ENCODE data around the gene CTBP1. TPM values are rescaled to one million over a fixed set of nuclear protein-coding genes. Genes with fewer than 3 reads are reported as not detected.

Gene CTBP1
- total and polyA plus RNA-seq, 2 experiments from 2014 or later, result 74.0 to 192 TPM

DNA sequence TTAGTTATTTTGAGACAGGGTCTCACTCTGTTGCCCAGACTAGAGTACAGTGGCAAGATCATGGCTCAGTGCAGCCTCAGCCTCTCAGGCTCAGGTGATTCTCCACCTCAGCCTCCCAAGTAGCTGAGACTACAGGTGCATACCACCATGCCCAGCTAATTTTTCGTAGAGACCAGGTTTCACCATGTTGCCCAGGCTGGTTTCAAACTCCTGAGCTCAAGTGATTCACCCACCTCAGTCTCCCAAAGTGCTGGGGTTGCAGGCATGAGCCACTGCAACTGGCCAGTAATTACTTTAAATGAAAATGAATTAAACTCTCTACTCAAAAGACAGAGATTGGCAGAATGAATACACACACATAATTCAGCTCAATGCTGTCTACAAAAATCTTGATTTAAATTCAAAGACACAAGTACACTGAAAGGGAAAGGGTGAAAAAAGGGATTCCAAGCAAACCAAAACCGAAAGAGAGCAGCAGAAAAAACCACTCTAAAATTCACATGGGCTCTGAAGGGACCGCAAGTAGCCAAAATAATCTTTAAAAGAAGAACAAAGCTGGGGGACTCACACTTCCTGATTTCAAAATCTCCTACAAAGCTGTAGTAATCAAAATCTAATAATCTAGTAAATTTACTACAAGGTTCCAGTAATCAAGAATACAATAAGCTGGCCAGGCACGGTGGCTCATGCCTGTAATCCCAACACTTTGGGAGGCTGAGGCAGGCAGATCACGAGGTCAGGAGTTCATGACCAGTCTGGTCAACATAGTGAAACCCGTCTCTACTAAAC is 64.8 kb downstream of the CTBP1 start:
- no peaks in the 10 kb centered on the region for H4K20me1 ChIP-seq (replicated peaks; ENCODE audit: insufficient read depth)
- H3K79me2 ChIP-seq (replicated peaks; ENCODE audit: insufficient read depth), result no peaks in the 10 kb centered on the region
- H3F3A ChIP-seq (replicated peaks; ENCODE audit: low read depth), result no peaks in the 10 kb centered on the region
- no peaks in the 10 kb centered on the region for H3K9me2 ChIP-seq (ENCODE audit: insufficient read depth)
- H3K27ac ChIP-seq (ENCODE audit: low read depth), result no peak overlapping the region
- no peaks in the 10 kb centered on the region for H3K4me1 Mint-ChIP-seq
- no peak for DNase-seq (ENCODE audit: low spot score)
- H3K27me3 Mint-ChIP-seq (ENCODE audit: insufficient read depth, low read depth, poor library complexity), result peaks cover 3% of the 10 kb centered on the region
- no peak overlapping the region for H3K27ac Mint-ChIP-seq
- peaks cover 3% of the 10 kb centered on the region; the same call in 1 of the 3 replicates for H3K36me3 Mint-ChIP-seq (ENCODE audit: low read depth)
- no peak overlapping the region for H2AFZ ChIP-seq
- H3K4me2 ChIP-seq, result no peak overlapping the region
- no peak for TF ChIP-seq STAT1 (IDR thresholded peaks at IDR 0.05; ENCODE audit: unreplicated experiment)
- TF ChIP-seq, protein P1, sequence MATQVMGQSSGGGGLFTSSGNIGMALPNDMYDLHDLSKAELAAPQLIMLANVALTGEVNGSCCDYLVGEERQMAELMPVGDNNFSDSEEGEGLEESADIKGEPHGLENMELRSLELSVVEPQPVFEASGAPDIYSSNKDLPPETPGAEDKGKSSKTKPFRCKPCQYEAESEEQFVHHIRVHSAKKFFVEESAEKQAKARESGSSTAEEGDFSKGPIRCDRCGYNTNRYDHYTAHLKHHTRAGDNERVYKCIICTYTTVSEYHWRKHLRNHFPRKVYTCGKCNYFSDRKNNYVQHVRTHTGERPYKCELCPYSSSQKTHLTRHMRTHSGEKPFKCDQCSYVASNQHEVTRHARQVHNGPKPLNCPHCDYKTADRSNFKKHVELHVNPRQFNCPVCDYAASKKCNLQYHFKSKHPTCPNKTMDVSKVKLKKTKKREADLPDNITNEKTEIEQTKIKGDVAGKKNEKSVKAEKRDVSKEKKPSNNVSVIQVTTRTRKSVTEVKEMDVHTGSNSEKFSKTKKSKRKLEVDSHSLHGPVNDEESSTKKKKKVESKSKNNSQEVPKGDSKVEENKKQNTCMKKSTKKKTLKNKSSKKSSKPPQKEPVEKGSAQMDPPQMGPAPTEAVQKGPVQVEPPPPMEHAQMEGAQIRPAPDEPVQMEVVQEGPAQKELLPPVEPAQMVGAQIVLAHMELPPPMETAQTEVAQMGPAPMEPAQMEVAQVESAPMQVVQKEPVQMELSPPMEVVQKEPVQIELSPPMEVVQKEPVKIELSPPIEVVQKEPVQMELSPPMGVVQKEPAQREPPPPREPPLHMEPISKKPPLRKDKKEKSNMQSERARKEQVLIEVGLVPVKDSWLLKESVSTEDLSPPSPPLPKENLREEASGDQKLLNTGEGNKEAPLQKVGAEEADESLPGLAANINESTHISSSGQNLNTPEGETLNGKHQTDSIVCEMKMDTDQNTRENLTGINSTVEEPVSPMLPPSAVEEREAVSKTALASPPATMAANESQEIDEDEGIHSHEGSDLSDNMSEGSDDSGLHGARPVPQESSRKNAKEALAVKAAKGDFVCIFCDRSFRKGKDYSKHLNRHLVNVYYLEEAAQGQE (IDR thresholded peaks at IDR 0.05; ENCODE audit: unreplicated experiment), result no peak
- TF ChIP-seq, protein P2, sequence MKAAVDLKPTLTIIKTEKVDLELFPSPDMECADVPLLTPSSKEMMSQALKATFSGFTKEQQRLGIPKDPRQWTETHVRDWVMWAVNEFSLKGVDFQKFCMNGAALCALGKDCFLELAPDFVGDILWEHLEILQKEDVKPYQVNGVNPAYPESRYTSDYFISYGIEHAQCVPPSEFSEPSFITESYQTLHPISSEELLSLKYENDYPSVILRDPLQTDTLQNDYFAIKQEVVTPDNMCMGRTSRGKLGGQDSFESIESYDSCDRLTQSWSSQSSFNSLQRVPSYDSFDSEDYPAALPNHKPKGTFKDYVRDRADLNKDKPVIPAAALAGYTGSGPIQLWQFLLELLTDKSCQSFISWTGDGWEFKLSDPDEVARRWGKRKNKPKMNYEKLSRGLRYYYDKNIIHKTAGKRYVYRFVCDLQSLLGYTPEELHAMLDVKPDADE (IDR thresholded peaks at IDR 0.05), result no peak
- TF ChIP-seq EZH2phosphoT487 (IDR thresholded peaks at IDR 0.05; ENCODE audit: unreplicated experiment), result no peak
- no peak for TF ChIP-seq NANOG (IDR thresholded peaks at IDR 0.05; ENCODE audit: borderline replicate concordance)
- TF ChIP-seq EZH2 (IDR thresholded peaks at IDR 0.05; ENCODE audit: low read depth, unreplicated experiment), result no peak
- no peak for TF ChIP-seq CREB1 (CRISPR knock-in tag; IDR thresholded peaks at IDR 0.05; ENCODE audit: low read depth)
- TF ChIP-seq JUNB (IDR thresholded peaks at IDR 0.05; ENCODE audit: unreplicated experiment), result no peak
- no peak for TF ChIP-seq ZNF114 (CRISPR knock-in tag; IDR thresholded peaks at IDR 0.05)
- TF ChIP-seq, protein P3, sequence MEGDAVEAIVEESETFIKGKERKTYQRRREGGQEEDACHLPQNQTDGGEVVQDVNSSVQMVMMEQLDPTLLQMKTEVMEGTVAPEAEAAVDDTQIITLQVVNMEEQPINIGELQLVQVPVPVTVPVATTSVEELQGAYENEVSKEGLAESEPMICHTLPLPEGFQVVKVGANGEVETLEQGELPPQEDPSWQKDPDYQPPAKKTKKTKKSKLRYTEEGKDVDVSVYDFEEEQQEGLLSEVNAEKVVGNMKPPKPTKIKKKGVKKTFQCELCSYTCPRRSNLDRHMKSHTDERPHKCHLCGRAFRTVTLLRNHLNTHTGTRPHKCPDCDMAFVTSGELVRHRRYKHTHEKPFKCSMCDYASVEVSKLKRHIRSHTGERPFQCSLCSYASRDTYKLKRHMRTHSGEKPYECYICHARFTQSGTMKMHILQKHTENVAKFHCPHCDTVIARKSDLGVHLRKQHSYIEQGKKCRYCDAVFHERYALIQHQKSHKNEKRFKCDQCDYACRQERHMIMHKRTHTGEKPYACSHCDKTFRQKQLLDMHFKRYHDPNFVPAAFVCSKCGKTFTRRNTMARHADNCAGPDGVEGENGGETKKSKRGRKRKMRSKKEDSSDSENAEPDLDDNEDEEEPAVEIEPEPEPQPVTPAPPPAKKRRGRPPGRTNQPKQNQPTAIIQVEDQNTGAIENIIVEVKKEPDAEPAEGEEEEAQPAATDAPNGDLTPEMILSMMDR (conservative IDR thresholded peaks at IDR 0.05; ENCODE audit: low read depth in 2 of 2), result no peak
- TF ChIP-seq, protein P4, sequence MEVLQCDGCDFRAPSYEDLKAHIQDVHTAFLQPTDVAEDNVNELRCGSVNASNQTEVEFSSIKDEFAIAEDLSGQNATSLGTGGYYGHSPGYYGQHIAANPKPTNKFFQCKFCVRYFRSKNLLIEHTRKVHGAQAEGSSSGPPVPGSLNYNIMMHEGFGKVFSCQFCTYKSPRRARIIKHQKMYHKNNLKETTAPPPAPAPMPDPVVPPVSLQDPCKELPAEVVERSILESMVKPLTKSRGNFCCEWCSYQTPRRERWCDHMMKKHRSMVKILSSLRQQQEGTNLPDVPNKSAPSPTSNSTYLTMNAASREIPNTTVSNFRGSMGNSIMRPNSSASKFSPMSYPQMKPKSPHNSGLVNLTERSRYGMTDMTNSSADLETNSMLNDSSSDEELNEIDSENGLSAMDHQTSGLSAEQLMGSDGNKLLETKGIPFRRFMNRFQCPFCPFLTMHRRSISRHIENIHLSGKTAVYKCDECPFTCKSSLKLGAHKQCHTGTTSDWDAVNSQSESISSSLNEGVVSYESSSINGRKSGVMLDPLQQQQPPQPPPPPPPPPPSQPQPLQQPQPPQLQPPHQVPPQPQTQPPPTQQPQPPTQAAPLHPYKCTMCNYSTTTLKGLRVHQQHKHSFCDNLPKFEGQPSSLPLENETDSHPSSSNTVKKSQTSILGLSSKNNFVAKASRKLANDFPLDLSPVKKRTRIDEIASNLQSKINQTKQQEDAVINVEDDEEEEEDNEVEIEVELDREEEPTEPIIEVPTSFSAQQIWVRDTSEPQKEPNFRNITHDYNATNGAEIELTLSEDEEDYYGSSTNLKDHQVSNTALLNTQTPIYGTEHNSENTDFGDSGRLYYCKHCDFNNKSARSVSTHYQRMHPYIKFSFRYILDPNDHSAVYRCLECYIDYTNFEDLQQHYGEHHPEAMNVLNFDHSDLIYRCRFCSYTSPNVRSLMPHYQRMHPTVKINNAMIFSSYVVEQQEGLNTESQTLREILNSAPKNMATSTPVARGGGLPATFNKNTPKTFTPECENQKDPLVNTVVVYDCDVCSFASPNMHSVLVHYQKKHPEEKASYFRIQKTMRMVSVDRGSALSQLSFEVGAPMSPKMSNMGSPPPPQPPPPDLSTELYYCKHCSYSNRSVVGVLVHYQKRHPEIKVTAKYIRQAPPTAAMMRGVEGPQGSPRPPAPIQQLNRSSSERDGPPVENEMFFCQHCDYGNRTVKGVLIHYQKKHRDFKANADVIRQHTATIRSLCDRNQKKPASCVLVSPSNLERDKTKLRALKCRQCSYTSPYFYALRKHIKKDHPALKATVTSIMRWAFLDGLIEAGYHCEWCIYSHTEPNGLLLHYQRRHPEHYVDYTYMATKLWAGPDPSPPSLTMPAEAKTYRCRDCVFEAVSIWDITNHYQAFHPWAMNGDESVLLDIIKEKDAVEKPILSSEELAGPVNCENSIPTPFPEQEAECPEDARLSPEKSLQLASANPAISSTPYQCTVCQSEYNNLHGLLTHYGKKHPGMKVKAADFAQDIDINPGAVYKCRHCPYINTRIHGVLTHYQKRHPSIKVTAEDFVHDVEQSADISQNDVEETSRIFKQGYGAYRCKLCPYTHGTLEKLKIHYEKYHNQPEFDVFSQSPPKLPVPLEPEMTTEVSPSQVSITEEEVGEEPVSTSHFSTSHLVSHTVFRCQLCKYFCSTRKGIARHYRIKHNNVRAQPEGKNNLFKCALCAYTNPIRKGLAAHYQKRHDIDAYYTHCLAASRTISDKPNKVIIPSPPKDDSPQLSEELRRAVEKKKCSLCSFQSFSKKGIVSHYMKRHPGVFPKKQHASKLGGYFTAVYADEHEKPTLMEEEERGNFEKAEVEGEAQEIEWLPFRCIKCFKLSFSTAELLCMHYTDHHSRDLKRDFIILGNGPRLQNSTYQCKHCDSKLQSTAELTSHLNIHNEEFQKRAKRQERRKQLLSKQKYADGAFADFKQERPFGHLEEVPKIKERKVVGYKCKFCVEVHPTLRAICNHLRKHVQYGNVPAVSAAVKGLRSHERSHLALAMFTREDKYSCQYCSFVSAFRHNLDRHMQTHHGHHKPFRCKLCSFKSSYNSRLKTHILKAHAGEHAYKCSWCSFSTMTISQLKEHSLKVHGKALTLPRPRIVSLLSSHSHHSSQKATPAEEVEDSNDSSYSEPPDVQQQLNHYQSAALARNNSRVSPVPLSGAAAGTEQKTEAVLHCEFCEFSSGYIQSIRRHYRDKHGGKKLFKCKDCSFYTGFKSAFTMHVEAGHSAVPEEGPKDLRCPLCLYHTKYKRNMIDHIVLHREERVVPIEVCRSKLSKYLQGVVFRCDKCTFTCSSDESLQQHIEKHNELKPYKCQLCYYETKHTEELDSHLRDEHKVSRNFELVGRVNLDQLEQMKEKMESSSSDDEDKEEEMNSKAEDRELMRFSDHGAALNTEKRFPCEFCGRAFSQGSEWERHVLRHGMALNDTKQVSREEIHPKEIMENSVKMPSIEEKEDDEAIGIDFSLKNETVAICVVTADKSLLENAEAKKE (CRISPR knock-in tag; IDR thresholded peaks at IDR 0.05), result no peak
- no peak for TF ChIP-seq ZNF331 (CRISPR knock-in tag; IDR thresholded peaks at IDR 0.05; ENCODE audit: low read depth)
- H3K9me3 Mint-ChIP-seq, result peaks cover 48% of the 10 kb centered on the region
- H3K4me3 Mint-ChIP-seq, result no peak overlapping the region
- no peak for ATAC-seq
- H3K4me3 ChIP-seq, result no peak overlapping the region
- H3K4me1 ChIP-seq (ENCODE audit: insufficient read depth), result no peaks in the 10 kb centered on the region
- 0 out of 2 replicates have a peak, but pooled peaks cover 7% of the 10 kb centered on the region for H3K27me3 ChIP-seq (ENCODE audit: insufficient read depth)
- H3K36me3 ChIP-seq (ENCODE audit: insufficient read depth), result 0 out of 2 replicates have a peak, but pooled peaks cover 7% of the 10 kb centered on the region

All from GM23338 (cell line).